AG10803 (cell line): ENCODE data around the gene PRKCE.

Source experiments
- DNase-seq: peaks from one replicate; pipeline ENCODE4 v3.0.0; 2010; ENCODE audit warnings: low read depth
- H3K4me3 ChIP-seq: 2 replicates; pipeline ENCODE4 v1.5.1; 2011; ENCODE audit warnings: mild to moderate bottlenecking, low read length, control low read depth
- TF ChIP-seq, protein P1 (sequence below): conservative IDR thresholded peaks from 2 replicates; pipeline ENCODE4 v1.5.1; 2011; ENCODE audit warnings: mild to moderate bottlenecking, low read length, control low read depth, inconsistent platforms

PRKCE gene

DNA sequence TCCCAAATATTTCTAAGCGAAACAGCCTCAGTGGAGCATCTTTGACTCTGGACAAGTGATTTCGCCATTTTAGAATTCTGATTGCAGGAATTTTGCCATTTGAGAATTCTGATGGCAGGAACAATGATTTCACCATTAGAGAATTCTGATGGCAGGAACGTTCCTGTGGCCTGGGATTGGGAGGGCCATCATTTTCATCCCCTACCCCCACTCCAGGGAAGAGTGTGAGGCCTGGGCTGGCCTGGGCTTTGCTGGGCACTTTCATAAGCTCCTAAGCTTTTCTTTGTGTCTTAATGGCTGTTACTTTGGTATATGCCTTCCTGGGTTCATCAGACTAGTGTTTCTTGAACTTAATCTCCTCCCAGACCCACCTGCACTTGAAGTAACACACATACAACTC lies 516.4 kb downstream of the PRKCE start:
- TF ChIP-seq, protein P1, sequence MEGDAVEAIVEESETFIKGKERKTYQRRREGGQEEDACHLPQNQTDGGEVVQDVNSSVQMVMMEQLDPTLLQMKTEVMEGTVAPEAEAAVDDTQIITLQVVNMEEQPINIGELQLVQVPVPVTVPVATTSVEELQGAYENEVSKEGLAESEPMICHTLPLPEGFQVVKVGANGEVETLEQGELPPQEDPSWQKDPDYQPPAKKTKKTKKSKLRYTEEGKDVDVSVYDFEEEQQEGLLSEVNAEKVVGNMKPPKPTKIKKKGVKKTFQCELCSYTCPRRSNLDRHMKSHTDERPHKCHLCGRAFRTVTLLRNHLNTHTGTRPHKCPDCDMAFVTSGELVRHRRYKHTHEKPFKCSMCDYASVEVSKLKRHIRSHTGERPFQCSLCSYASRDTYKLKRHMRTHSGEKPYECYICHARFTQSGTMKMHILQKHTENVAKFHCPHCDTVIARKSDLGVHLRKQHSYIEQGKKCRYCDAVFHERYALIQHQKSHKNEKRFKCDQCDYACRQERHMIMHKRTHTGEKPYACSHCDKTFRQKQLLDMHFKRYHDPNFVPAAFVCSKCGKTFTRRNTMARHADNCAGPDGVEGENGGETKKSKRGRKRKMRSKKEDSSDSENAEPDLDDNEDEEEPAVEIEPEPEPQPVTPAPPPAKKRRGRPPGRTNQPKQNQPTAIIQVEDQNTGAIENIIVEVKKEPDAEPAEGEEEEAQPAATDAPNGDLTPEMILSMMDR, result no peak
- DNase-seq, result peak; percentile 75
- no peak overlapping the region for H3K4me3 ChIP-seq

DNA sequence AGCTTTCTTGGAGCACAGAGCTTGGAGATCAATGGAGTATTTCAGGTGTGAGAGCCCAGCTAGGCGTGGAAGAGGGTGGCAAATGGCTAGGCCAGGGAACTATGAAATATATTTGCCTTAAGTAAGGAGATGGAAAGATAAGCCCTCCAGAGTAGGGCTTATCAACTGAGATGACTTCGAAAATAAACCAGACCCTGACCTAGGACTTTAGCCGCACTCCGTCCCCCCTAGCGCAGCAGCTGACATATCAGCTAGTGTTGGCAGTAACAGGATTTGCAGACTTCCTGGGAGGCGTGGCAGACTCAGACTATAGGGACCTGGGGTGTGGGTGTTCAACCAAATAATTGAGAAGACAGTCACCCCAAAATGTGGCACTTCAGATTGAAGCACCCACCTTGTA lies 518.0 kb downstream of the PRKCE start:
- TF ChIP-seq, protein P1, result no peak
- no peak overlapping the region for H3K4me3 ChIP-seq
- no peak for DNase-seq

DNA sequence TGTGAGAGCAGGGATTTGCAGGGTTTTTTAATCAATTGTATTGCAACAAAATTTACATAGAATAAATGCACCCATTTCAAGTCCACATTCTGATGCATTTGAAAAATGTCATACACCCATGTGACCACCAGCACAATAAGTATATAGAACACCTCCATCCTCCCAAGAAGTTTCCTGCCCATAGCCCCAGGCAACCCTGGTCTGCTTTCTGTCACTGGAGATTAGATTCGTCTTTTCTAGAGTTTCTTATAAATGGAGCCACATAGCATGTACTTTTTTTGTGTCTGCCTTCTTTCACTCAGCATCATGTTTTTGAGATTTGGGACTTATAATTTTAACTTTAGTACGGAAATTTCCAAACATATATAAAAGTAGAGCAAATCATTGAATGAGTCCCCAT lies 518.6 kb downstream of the PRKCE start:
- H3K4me3 ChIP-seq, result no peak overlapping the region
- TF ChIP-seq, protein P1, result no peak
- no peak for DNase-seq

GRCh38 chr2:46170611-46171350 lies 519.3 kb downstream of the PRKCE start:
- DNase-seq, result no peak
- TF ChIP-seq, protein P1, result no peak
- no peak overlapping the region for H3K4me3 ChIP-seq

GRCh38 chr2:46171411-46171953 lies 520.0 kb downstream of the PRKCE start:
- no peak overlapping the region for H3K4me3 ChIP-seq
- DNase-seq, result peak; percentile 76

DNA sequence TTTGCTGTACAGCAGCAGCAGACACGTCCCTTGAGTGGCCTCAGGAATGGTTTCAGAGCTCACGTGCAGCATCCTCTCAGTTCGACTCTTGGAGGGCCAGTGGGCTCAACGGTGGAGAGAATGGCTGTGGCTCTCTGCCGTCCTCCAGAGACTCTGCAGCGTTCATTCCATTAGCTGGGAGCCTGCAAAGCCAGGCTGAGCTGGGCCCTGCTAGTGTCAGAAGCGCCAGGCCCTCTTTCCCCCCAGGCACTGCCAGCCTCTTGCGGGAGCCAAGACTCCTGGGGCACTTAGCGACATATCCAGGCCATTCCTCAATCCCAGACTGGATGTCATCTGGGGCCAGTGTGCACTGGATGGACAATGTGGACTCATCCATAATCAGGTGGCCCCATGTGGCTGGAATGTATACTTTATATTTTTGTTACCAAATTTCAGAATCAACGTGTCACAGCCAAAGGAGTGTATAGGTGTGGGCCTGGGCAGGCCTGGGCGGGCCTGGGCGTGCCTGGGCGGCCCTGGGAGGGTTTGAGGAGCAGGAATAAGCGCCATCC lies 520.6 kb downstream of the PRKCE start:
- TF ChIP-seq, protein P1, result 0 out of 2 replicates have a peak, but pooled peaks have one; percentile 4

More at GRCh38 chr2:46171411-46171953, 520.0 kb downstream of the PRKCE start:
- TF ChIP-seq, protein P1, result no peak

GRCh38 chr2:46173030-46173429 lies 521.6 kb downstream of the PRKCE start:
- no peak for DNase-seq
- no peak overlapping the region for H3K4me3 ChIP-seq
- TF ChIP-seq, protein P1, result no peak

More for the DNA sequence above, 520.6 kb downstream of the PRKCE start:
- H3K4me3 ChIP-seq, result no peak overlapping the region
- DNase-seq, result no peak
